GM13977 (cell line): ENCODE measurements around the gene WNT7A.

Experiments used
- DNase-seq: peaks from one replicate; pipeline ENCODE4 v3.0.0; 2012; ENCODE audit warnings: low spot score
- CTCF ChIP-seq: IDR thresholded peaks from 2 replicates; pipeline ENCODE4 v1.5.1; 2012; ENCODE audit warnings: mild to moderate bottlenecking, control low read depth; ENCODE audit not compliant: insufficient read depth; ENCODE audit errors: extremely low read depth, missing control alignments
- in situ Hi-C: fragments of 300-500 bp; cut with MboI; formaldehyde crosslinking; loops from one replicate; pipeline ENCODE4 v1.12.0; 2022; ENCODE audit warnings: low sequenced_read_pairs, low pct_unique_long_range_greater_than_20kb, mixed read lengths, inconsistent platforms; ENCODE audit not compliant: unreplicated experiment

WNT7A gene

GRCh38 chr3:13878281-13879101 is 1.4 kb downstream of the WNT7A start:
- no peak for DNase-seq
- in situ Hi-C loops = no loop called here
- no peak for TF ChIP-seq CTCF

- TF ChIP-seq CTCF = no peak
- in situ Hi-C loops = no loop called here
- no peak for DNase-seq
Measured at GRCh38 chr3:13877911-13878280, 2.0 kb downstream of the WNT7A start.

- no peak for DNase-seq
- TF ChIP-seq CTCF = no peak
- in situ Hi-C loops = no loop called here
Measured at GRCh38 chr3:13876451-13877100, 3.3 kb downstream of the WNT7A start.

GRCh38 chr3:13874891-13875290 is 5.0 kb downstream of the WNT7A start:
- TF ChIP-seq CTCF = no peak
- no peak for DNase-seq
- in situ Hi-C loops = no loop called here

GRCh38 chr3:13873818-13874217 is 6.1 kb downstream of the WNT7A start:
- no peak for DNase-seq
- in situ Hi-C loops = no loop called here
- no peak for TF ChIP-seq CTCF

GRCh38 chr3:13872451-13872850 is 7.4 kb downstream of the WNT7A start:
- no peak for TF ChIP-seq CTCF
- DNase-seq = no peak
- in situ Hi-C loops = no loop called here
